ENCODE data around the gene KLHL20. TPM values are rescaled to one million over a fixed set of nuclear protein-coding genes. Genes with fewer than 3 reads are reported as not detected.
"Not testable (repeated sequence)": the region's sequence is repeated elsewhere in the genome, so short reads cannot be mapped to it uniquely, and the experiment has no call there.

Gene KLHL20
- total RNA-seq: 10 to 100 TPM; 23.9 to 28.8 TPM
- polyA plus RNA-seq (ENCODE audit: insufficient read length in 6 of 6): 10 to 100 TPM; 28.3 to 31.7 (median 29.5) TPM
- long read RNA-seq, donor 1, transcript KLHL20-201 (12 exons, 3,421 nt): major isoform, 9 of 1,678 reads
- long read RNA-seq, donor 1, partial matches to known transcripts: 1,243 of 1,678 reads
- long read RNA-seq, donor 1, other reads (novel, unspliced or antisense): 423 of 1,678 reads
- long read RNA-seq, donor 2, partial matches to known transcripts: 6 of 16 reads
- long read RNA-seq, donor 2, other reads (novel, unspliced or antisense): 5 of 16 reads
- long read RNA-seq, donor 3, partial matches to known transcripts: 0 of 1 reads
- long read RNA-seq, donor 3, other reads (novel, unspliced or antisense): 0 of 1 reads
- long read RNA-seq, donor 4, partial matches to known transcripts: 4 of 12 reads
- long read RNA-seq, donor 4, other reads (novel, unspliced or antisense): 5 of 12 reads
- long read RNA-seq, donor 5, partial matches to known transcripts: 0 of 4 reads
- long read RNA-seq, donor 5, other reads (novel, unspliced or antisense): 0 of 4 reads
- long read RNA-seq, donor 6: 0 reads
- long read RNA-seq, donor 7, partial matches to known transcripts: 0 of 5 reads
- long read RNA-seq, donor 7, other reads (novel, unspliced or antisense): 0 of 5 reads
- long read RNA-seq, donor 8, partial matches to known transcripts: 0 of 4 reads
- long read RNA-seq, donor 8, other reads (novel, unspliced or antisense): 0 of 4 reads
- long read RNA-seq, donor 9: 0 reads
- long read RNA-seq, donor 10, partial matches to known transcripts: 1 of 3 reads
- long read RNA-seq, donor 10, other reads (novel, unspliced or antisense): 1 of 3 reads
- long read RNA-seq, donor 11, partial matches to known transcripts: 15 of 18 reads
- long read RNA-seq, donor 11, other reads (novel, unspliced or antisense): 0 of 18 reads
- long read RNA-seq, donor 12, partial matches to known transcripts: 745 of 1,933 reads
- long read RNA-seq, donor 12, other reads (novel, unspliced or antisense): 1,186 of 1,933 reads

- Histone ChIP-seq H3K4me3 (peak within 1 kb of the TSS; percentile 61), H3K4me1 (peaks cover 10 to 30% of the 10 kb centered on the region in 2 donors), H3K27me3 (peaks cover 5 to 25% of the 10 kb centered on the region in 2 donors), H3K9me3 (no peaks in the 10 kb centered on the region), H3K27ac (peak within 1 kb of the TSS; percentile 88 to 90), H3K36me3 (no peaks in the 10 kb centered on the region)
- DNase-seq (peak; percentile 81 to 89 (median 85)), ATAC-seq (peak; percentile 98)
- intact Hi-C loops (cut with DNase I): no loop called here
- TF ChIP-seq CTCF (IDR thresholded peaks at IDR 0.05): no peak
Measured at GRCh38 chr1:173714759-173715537, at the start of gene KLHL20. KLHL20 (plus strand) TSS chr1:173714981; CDS start chr1:173716044, 1,063 bp downstream.

GRCh38 chr1:173666646-173667045 lies 48.1 kb upstream of the KLHL20 start:
- intact Hi-C loops (cut with DNase I): no loop called here
- no peak overlapping the region for H3K4me3 ChIP-seq
- H3K9me3 ChIP-seq: no peaks in the 10 kb centered on the region
- ATAC-seq: no peak
- no peaks in the 10 kb centered on the region for H3K36me3 ChIP-seq
- no peak overlapping the region for H3K27ac ChIP-seq
- DNase-seq: no peak
- TF ChIP-seq CTCF (IDR thresholded peaks at IDR 0.05): no peak
- peaks cover 0 to 4% of the 10 kb centered on the region in 2 donors for H3K4me1 ChIP-seq
- peaks cover 0 to 32% of the 10 kb centered on the region in 2 donors for H3K27me3 ChIP-seq

GRCh38 chr1:173669491-173669941 lies 45.3 kb upstream of the KLHL20 start, which contains the start of gene ANKRD45:
ANKRD45 (minus strand) TSS chr1:173669851; CDS start chr1:173659418, 10,433 bp downstream.
- peaks cover 0 to 32% of the 10 kb centered on the region in 2 donors for H3K27me3 ChIP-seq
- peaks cover 0 to 4% of the 10 kb centered on the region in 2 donors for H3K4me1 ChIP-seq
- H3K36me3 ChIP-seq: no peaks in the 10 kb centered on the region
- intact Hi-C loops (cut with DNase I): no loop called here
- no peaks in the 10 kb centered on the region for H3K9me3 ChIP-seq
- DNase-seq: peak; percentile 38 to 89 (median 72)
- H3K27ac ChIP-seq: no peak within 1 kb of the TSS
- no peak for TF ChIP-seq CTCF (IDR thresholded peaks at IDR 0.05)
- H3K4me3 ChIP-seq: peak within 1 kb of the TSS; percentile 20 to 24
- ATAC-seq: peak; percentile 79

GRCh38 chr1:173674496-173674895 lies 40.3 kb upstream of the KLHL20 start:
- DNase-seq; intact Hi-C loops (cut with DNase I); H3K36me3 ChIP-seq; H3K4me3 ChIP-seq; H3K4me1 ChIP-seq; ATAC-seq; H3K9me3 ChIP-seq; H3K27ac ChIP-seq: not testable (repeated sequence)
- H3K27me3 ChIP-seq: peaks cover 0 to 14% of the 10 kb centered on the region in 2 donors

- H3K27me3 ChIP-seq; intact Hi-C loops (cut with DNase I); H3K4me1 ChIP-seq; ATAC-seq; H3K36me3 ChIP-seq; H3K4me3 ChIP-seq; DNase-seq; H3K9me3 ChIP-seq; H3K27ac ChIP-seq: not testable (repeated sequence)
Measured at GRCh38 chr1:173680152-173680551, 34.6 kb upstream of the KLHL20 start.

Data from left lung (tissue), 14 donors.